ENCODE results near the gene POU2AF2.

DNA sequence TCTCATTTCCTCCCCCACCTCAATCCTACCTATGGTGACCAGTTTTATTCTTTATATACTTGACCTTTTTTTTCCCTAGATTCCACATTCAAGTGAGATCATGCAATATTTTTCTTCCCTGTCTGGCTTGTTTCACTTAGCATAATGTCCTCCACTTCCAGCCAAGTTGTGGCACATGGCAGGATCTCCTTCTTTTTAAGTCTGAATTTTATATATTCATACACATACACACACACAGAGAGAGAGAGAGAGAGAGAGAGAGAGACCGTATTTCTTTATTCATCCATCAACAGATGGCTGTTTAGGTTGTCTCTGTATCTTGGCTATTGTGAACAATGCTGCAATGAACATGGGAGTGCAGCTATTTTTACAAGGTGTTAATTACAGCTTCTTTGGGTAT lies 1.4 kb downstream of the POU2AF2 start:
- TF ChIP-seq CTCF (IDR thresholded peaks at IDR 0.05): no peak
- TF ChIP-seq POLR2A (IDR thresholded peaks at IDR 0.05): no peak
- TF ChIP-seq POLR2AphosphoS5 (IDR thresholded peaks at IDR 0.05): no peak

Measured in breast epithelium (tissue), 3 donors.